Sigmoid colon (tissue), 7 donors: Measurements from ENCODE around the gene RAPGEF2. TPM values are rescaled to one million over a fixed set of nuclear protein-coding genes. Genes with fewer than 3 reads are reported as not detected.
A peak's percentile ranks its signal among the peaks of the same experiment; 100 is the strongest.

Experiments used
- DNase-seq: peaks from one replicate; pipeline ENCODE4 v3.0.0-alpha.2; 2019
- H3K27ac ChIP-seq, 4 donors: fragments of 200-600 bp; sonication (generic); one replicate each; pipeline ENCODE4 v1.5.1; 2016 to 2019; ENCODE audit warnings: mild to moderate bottlenecking in 1 of 4
- H3K27me3 ChIP-seq, 3 donors: fragments of 200-600 bp; sonication (generic); one replicate each; pipeline ENCODE4 v1.5.1; 2019; ENCODE audit warnings: mild to moderate bottlenecking in 1 of 3
- H3K36me3 ChIP-seq, 4 donors: fragments of 200-600 bp; sonication (generic); one replicate each; pipeline ENCODE4 v1.5.1; 2016 to 2019
- H3K4me1 ChIP-seq, 4 donors: fragments of 200-600 bp; sonication (generic); one replicate each; pipeline ENCODE4 v1.5.1; 2017 to 2019
- H3K4me3 ChIP-seq, 4 donors: fragments of 200-600 bp; sonication (generic); one replicate each; pipeline ENCODE4 v1.5.1; 2017 to 2019; ENCODE audit warnings: mild to moderate bottlenecking in 2 of 4, moderate library complexity in 1 of 4
- H3K9me3 ChIP-seq, 4 donors: fragments of 200-600 bp in 3 of 4; sonication (generic) in 3 of 4; one replicate each; pipeline versions ENCODE4 v1.5.1 to v1.6.1; 2013 to 2019
- EP300 ChIP-seq, 4 donors: sonication (generic); formaldehyde crosslinking; IDR thresholded peaks; one replicate each; pipeline ENCODE4 v1.6.1; 2017; ENCODE audit warnings: antibody characterized with exemption in 4 of 4
- POLR2A ChIP-seq, 2 donors: fragments of 450-650 bp; IDR thresholded peaks; one replicate each; pipeline ENCODE4 v1.6.1; 2016; ENCODE audit warnings: antibody characterized with exemption in 2 of 2, mild to moderate bottlenecking in 2 of 2, moderate library complexity in 2 of 2
- POLR2AphosphoS5 ChIP-seq, 4 donors: sonication (generic); formaldehyde crosslinking; IDR thresholded peaks; one replicate each; pipeline ENCODE4 v1.6.1; 2017; ENCODE audit warnings: antibody characterized with exemption in 4 of 4
- WGBS, 2 donors: extraction: QIAGEN DNeasy Blood & Tissue Kit; methylation state at CpG; one replicate each; pipeline ENCODE4 v1.1.7; 2013; 5-methylcytosine and 5-hydroxymethylcytosine counted together
- intact Hi-C: fragments of 100-400 bp; cut with DNase I; formaldehyde crosslinking; loops from one replicate; pipeline ENCODE4 v1.15.1; 2023
- polyA plus RNA-seq, 3 donors: library from polyadenylated mRNA; stranded (reverse); fragments of 200-250 nt; gene quantifications; one replicate each; pipeline ENCODE4 v1.2.3, GENCODE V29; 2013
- total RNA-seq, 4 donors: library from RNA; depleted of rRNA; stranded (reverse); fragments of >200 nt; gene quantifications; one replicate each; pipeline ENCODE4 v1.1.0, GENCODE V29; 2016
- TF ChIP-seq, protein P1 (sequence below), 4 experiments: fragments of 450-650 bp in 3 of 4; fragments of 200-600 bp in 1 of 4; IDR thresholded peaks; one replicate each; pipeline ENCODE4 v1.5.1; 2016 to 2019; ENCODE audit warnings: antibody characterized with exemption in 4 of 4, mild to moderate bottlenecking in 3 of 4, moderate library complexity in 2 of 4
- donor health status: healthy with polysubstance abuse.
- donor health status: Bipolar disorder and iron deficiency.
- donor health status: healthy.

Gene RAPGEF2
- total and polyA plus RNA-seq, 7 donors, result 7.8 to 63.1 (median 34.2) TPM

DNA sequence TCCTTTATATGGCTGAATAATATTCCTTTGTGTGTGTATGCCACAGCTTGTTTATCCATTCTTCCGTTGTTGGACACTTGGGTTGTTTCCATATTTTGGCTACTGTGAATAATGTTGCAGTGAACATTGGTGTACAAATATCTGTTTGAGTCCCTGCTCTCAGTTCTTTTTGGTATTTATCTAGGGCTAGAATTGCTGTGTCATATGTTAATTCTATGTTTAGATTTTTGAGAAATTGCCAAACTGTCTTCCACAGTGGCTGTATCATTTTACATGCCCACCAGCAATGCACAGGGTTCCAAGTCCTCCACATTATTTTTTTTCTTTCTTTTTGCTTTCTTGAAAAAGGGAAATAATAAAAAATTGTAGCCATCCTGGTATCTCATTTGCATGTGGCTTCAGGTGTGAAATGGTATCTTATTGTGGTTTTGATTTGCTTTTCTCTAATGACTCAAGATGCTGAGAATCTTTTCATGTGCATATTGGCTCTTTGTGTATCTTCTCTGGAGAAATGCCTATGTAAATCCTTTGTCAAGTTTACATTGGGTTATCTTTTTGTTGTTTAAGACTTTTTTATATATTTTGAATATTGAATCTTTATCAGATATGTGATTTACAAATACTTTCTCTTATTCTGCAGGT is 129.7 kb downstream of the RAPGEF2 start:
- intact Hi-C loops, result no loop called here
- Histone ChIP-seq H3K27me3 (no peaks in the 10 kb centered on the region), H3K4me3 (no peak overlapping the region), H3K9me3 (no peaks in the 10 kb centered on the region), H3K36me3 (no peaks in the 10 kb centered on the region), H3K27ac (no peak overlapping the region), H3K4me1 (peaks cover 0 to 44% (median 24%) of the 10 kb centered on the region in 4 donors)
- whole genome bisulfite sequencing, 2 donors, result 84 to 91% methylated on average over 1 of the region's 1 CpG
- TF ChIP-seq POLR2A (IDR thresholded peaks at IDR 0.05), result no peak
- TF ChIP-seq POLR2AphosphoS5 (IDR thresholded peaks at IDR 0.05), result no peak
- no peak for TF ChIP-seq EP300 (IDR thresholded peaks at IDR 0.05)
- TF ChIP-seq, protein P1, sequence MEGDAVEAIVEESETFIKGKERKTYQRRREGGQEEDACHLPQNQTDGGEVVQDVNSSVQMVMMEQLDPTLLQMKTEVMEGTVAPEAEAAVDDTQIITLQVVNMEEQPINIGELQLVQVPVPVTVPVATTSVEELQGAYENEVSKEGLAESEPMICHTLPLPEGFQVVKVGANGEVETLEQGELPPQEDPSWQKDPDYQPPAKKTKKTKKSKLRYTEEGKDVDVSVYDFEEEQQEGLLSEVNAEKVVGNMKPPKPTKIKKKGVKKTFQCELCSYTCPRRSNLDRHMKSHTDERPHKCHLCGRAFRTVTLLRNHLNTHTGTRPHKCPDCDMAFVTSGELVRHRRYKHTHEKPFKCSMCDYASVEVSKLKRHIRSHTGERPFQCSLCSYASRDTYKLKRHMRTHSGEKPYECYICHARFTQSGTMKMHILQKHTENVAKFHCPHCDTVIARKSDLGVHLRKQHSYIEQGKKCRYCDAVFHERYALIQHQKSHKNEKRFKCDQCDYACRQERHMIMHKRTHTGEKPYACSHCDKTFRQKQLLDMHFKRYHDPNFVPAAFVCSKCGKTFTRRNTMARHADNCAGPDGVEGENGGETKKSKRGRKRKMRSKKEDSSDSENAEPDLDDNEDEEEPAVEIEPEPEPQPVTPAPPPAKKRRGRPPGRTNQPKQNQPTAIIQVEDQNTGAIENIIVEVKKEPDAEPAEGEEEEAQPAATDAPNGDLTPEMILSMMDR (IDR thresholded peaks at IDR 0.05), result no peak
- no peak for DNase-seq

DNA sequence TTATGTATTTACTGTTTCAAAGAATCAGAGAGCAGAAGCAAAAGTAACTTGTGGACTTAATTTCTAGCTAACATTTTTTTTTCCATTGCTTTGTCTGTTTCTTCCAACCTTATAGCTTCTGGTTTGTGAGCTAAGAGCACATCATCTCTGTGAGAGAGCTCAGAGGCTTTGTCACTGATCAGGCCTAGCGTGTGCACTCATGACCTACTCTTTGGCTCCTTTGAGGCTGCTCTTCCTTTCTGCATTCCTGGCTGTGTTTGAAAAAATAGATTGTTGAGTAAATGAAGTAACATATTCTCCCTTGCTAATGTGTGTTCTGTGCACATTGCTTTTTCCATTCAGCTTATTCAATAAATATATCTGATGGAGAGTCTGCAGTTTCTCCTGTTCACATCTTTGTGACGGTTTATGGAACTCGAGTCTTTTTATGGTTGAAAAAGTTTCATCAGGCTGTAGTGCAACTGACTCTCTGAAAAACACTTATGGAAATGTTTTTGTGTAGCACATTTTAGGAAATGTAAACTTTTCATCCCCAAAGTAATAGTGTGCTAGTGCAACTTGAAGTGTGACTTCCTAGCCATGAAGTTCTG is 133.0 kb downstream of the RAPGEF2 start:
- TF ChIP-seq, protein P1 (IDR thresholded peaks at IDR 0.05), result no peak
- TF ChIP-seq POLR2A (IDR thresholded peaks at IDR 0.05) (no peak), POLR2AphosphoS5 (IDR thresholded peaks at IDR 0.05) (no peak), EP300 (IDR thresholded peaks at IDR 0.05) (no peak)
- DNase-seq, result no peak
- WGBS, 2 donors, result 88 to 93% methylated on average over 3 of the region's 3 CpGs
- Histone ChIP-seq H3K36me3 (no peaks in the 10 kb centered on the region), H3K4me1 (peaks cover 0 to 46% (median 16%) of the 10 kb centered on the region in 4 donors), H3K9me3 (no peaks in the 10 kb centered on the region), H3K27me3 (no peaks in the 10 kb centered on the region), H3K4me3 (no peak overlapping the region), H3K27ac (peak overlapping the region in 1 of 4 donors; percentile 27)
- intact Hi-C loops, result no loop called here

DNA sequence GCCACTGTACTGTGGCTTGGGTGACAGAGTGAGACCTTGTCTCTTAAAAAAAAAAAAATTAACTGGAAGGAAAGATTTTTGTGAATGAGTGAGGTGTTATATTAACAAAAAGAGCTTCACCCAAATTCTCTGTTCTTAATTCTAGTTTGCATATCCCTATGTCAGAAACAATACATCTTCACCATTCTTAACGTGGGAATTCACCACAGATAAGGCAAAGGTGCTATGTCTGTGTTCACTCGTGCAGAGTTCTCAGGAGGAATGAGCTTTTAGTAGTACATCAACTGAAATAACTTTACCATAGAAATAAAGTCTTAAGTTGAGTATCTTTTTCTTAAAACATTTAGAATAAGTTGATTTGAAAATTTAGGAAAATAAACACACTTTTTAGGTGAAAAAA is 135.1 kb downstream of the RAPGEF2 start:
- Histone ChIP-seq H3K36me3 (no peaks in the 10 kb centered on the region), H3K27ac (peak overlapping the region in 1 of 4 donors; percentile 43), H3K9me3 (no peaks in the 10 kb centered on the region), H3K4me1 (peaks cover 0 to 45% (median 15%) of the 10 kb centered on the region in 4 donors), H3K27me3 (no peaks in the 10 kb centered on the region), H3K4me3 (no peak overlapping the region)
- no peak for TF ChIP-seq POLR2A (IDR thresholded peaks at IDR 0.05)
- no peak for TF ChIP-seq POLR2AphosphoS5 (IDR thresholded peaks at IDR 0.05)
- TF ChIP-seq, protein P1 (IDR thresholded peaks at IDR 0.05), result no peak
- no peak for TF ChIP-seq EP300 (IDR thresholded peaks at IDR 0.05)
- intact Hi-C loops, result no loop called here
- no peak for DNase-seq
- 59 to 78% methylated on average over 2 of the region's 2 CpGs for WGBS, 2 donors

DNA sequence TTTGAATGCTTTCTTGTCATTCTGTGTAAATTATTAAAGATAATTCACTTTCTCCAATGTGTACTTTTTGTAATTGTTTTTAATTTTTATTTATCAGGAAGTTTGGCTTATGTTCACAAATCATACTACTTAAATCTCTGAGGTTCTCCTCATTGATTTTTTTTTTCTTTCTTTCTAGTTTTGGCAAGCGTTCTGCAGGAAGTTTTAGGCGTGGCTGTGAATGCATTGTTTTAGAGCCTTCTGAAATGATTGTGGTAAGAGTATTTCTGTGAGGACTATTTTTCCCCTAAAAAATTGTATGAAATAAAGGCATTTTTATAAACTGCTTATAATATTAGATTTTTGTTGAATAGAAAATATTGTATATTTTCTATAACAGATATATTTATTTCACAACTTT is 135.8 kb downstream of the RAPGEF2 start:
- DNase-seq, result no peak
- Histone ChIP-seq H3K27me3 (no peaks in the 10 kb centered on the region), H3K36me3 (no peaks in the 10 kb centered on the region), H3K9me3 (no peaks in the 10 kb centered on the region), H3K4me1 (peaks cover 0 to 45% (median 15%) of the 10 kb centered on the region in 4 donors), H3K4me3 (no peak overlapping the region), H3K27ac (peak overlapping the region in 1 of 4 donors; percentile 43)
- intact Hi-C loops, result no loop called here
- TF ChIP-seq POLR2A (IDR thresholded peaks at IDR 0.05) (no peak), POLR2AphosphoS5 (IDR thresholded peaks at IDR 0.05) (no peak), EP300 (IDR thresholded peaks at IDR 0.05) (no peak)
- TF ChIP-seq, protein P1 (IDR thresholded peaks at IDR 0.05), result no peak
- 11 to 26% methylated on average over 2 of the region's 2 CpGs for WGBS, 2 donors
